Measurements from ENCODE around the gene BCAS3. TPM values are rescaled to one million over a fixed set of nuclear protein-coding genes. Genes with fewer than 3 reads are reported as not detected.

The BCAS3 gene
- total RNA-seq, 1 donor from 2014 or later: 44.8 TPM

DNA sequence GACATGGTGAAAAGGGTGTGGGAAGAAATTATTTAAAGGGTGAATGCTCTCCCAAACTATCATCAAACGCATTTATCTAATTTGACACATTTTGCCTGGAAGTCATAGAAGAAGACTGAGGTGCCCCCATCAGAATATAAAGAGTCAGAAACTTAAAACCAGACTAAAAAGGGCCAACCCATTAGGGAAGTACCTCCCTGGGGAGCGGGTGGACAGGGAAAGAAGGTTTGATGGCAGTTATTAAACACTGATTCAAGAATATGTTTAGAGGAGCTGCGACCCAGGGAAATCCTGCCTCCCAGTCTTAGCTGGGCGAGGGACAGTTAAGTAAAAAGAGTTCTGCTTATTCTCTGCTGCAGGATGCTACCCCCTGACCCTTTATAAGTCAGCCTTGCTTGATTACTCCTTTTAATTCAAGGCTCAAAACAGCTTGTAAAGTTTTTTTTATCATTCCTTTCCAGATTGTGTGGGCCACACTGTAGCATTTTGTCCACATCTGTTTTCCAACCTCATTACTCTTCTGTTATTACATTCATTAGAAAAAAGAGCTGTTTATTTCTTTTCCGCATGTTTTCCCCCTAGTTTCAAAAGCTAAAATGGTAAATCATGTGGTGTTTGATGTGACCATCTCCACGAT is 583.5 kb downstream of the BCAS3 start:
- peaks cover 22% of the 10 kb centered on the region for H3K4me1 Mint-ChIP-seq (ENCODE audit: low read depth, unreplicated experiment)
- H3K4me3 Mint-ChIP-seq (ENCODE audit: unreplicated experiment): peak overlapping the region; percentile 67
- peak overlapping the region; percentile 14 for H3K27ac Mint-ChIP-seq (ENCODE audit: unreplicated experiment)
- no peaks in the 10 kb centered on the region for H3K36me3 Mint-ChIP-seq (ENCODE audit: unreplicated experiment)
- peaks cover 1% of the 10 kb centered on the region for H3K9me3 Mint-ChIP-seq (ENCODE audit: unreplicated experiment)
- DNase-seq: peak; percentile 37
- TF ChIP-seq CTCF (IDR thresholded peaks at IDR 0.05; ENCODE audit: partially characterized antibody, unreplicated experiment): no peak
- H3K27me3 Mint-ChIP-seq (ENCODE audit: unreplicated experiment): no peaks in the 10 kb centered on the region

GRCh38 chr17:61265397-61265796 is 587.7 kb downstream of the BCAS3 start:
- peaks cover 19% of the 10 kb centered on the region for H3K4me1 Mint-ChIP-seq (ENCODE audit: low read depth, unreplicated experiment)
- H3K4me3 Mint-ChIP-seq (ENCODE audit: unreplicated experiment): no peak overlapping the region
- no peaks in the 10 kb centered on the region for H3K27me3 Mint-ChIP-seq (ENCODE audit: unreplicated experiment)

DNA sequence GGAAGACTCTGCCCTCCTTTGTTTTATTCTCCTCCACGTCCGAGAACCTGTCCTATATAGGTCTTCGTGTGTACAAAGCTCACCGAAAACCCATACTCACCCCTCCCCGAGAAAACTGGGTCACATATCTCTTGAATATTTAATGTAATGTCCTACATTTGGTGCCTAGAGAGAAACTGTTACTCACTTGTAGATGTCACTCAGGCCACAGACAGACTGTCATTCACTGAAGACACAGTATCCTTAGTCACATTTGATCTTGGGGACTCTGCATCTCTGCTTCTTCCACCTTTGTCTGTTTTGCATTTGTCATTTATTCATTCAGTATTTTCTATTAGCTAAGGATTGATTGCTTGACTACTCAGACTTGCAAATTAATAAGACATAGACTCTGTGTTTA is 590.2 kb downstream of the BCAS3 start:
- TF ChIP-seq CTCF (IDR thresholded peaks at IDR 0.05; ENCODE audit: partially characterized antibody, unreplicated experiment): no peak
- DNase-seq: no peak
- peaks cover 2% of the 10 kb centered on the region for H3K4me1 Mint-ChIP-seq (ENCODE audit: low read depth, unreplicated experiment)
- no peaks in the 10 kb centered on the region for H3K36me3 Mint-ChIP-seq (ENCODE audit: unreplicated experiment)
- no peak overlapping the region for H3K4me3 Mint-ChIP-seq (ENCODE audit: unreplicated experiment)
- H3K27ac Mint-ChIP-seq (ENCODE audit: unreplicated experiment): no peak overlapping the region
- no peaks in the 10 kb centered on the region for H3K9me3 Mint-ChIP-seq (ENCODE audit: unreplicated experiment)
- H3K27me3 Mint-ChIP-seq (ENCODE audit: unreplicated experiment): no peaks in the 10 kb centered on the region

More at GRCh38 chr17:61265397-61265796, 587.7 kb downstream of the BCAS3 start:
- no peak for DNase-seq
- Mint-ChIP-seq H3K9me3 (ENCODE audit: unreplicated experiment) (peaks cover 1% of the 10 kb centered on the region), H3K36me3 (ENCODE audit: unreplicated experiment) (no peaks in the 10 kb centered on the region), H3K27ac (ENCODE audit: unreplicated experiment) (no peak overlapping the region)
- no peak for TF ChIP-seq CTCF (IDR thresholded peaks at IDR 0.05; ENCODE audit: partially characterized antibody, unreplicated experiment)

DNA sequence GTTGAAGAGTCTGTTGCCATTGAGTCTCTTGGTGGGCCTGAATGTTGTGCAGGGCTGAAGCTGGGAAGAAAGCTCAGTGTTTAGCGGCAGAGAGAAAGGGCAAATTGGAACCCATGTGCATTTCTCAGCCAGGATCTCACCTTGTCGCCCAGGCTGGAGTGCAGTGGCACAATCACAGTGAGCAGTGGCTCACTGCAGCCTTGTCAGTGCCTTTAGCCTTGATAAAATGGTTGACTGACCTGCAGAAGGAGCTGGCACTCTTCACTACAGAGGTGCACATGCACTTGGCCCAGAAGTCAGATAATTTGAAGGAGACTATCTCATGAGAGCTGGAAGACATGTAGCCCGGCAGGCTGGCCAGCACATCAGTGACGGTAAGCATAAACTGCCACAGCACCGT is 597.7 kb downstream of the BCAS3 start:
- no peaks in the 10 kb centered on the region for H3K4me1 Mint-ChIP-seq (ENCODE audit: low read depth, unreplicated experiment)
- no peak for TF ChIP-seq CTCF (IDR thresholded peaks at IDR 0.05; ENCODE audit: partially characterized antibody, unreplicated experiment)
- no peaks in the 10 kb centered on the region for H3K27me3 Mint-ChIP-seq (ENCODE audit: unreplicated experiment)
- no peak for DNase-seq
- no peak overlapping the region for H3K4me3 Mint-ChIP-seq (ENCODE audit: unreplicated experiment)
- H3K27ac Mint-ChIP-seq (ENCODE audit: unreplicated experiment): no peak overlapping the region
- H3K36me3 Mint-ChIP-seq (ENCODE audit: unreplicated experiment): no peaks in the 10 kb centered on the region
- H3K9me3 Mint-ChIP-seq (ENCODE audit: unreplicated experiment): no peaks in the 10 kb centered on the region

GRCh38 chr17:61276806-61277205 is 599.2 kb downstream of the BCAS3 start:
- no peak for DNase-seq
- Mint-ChIP-seq H3K4me3 (ENCODE audit: unreplicated experiment) (no peak overlapping the region), H3K9me3 (ENCODE audit: unreplicated experiment) (no peaks in the 10 kb centered on the region), H3K27ac (ENCODE audit: unreplicated experiment) (no peak overlapping the region), H3K4me1 (ENCODE audit: low read depth, unreplicated experiment) (no peaks in the 10 kb centered on the region), H3K27me3 (ENCODE audit: unreplicated experiment) (no peaks in the 10 kb centered on the region), H3K36me3 (ENCODE audit: unreplicated experiment) (no peaks in the 10 kb centered on the region)
- no peak for TF ChIP-seq CTCF (IDR thresholded peaks at IDR 0.05; ENCODE audit: partially characterized antibody, unreplicated experiment)

All from glutamatergic neuron (in vitro differentiated cells).